Measurements from ENCODE around the gene EPHA3.
A peak's percentile ranks its signal among the peaks of the same experiment; 100 is the strongest.

EPHA3 gene

GRCh38 chr3:89087851-89088250, 19.6 kb upstream of the EPHA3 start:
- Histone ChIP-seq H3K27me3 (ENCODE audit: insufficient read depth, poor library complexity, severe bottlenecking) (no peaks in the 10 kb centered on the region), H3K27ac (replicated peaks) (no peak overlapping the region), H3K4me3 (replicated peaks; ENCODE audit: insufficient read depth, low read length) (no peak overlapping the region)
- DNase-seq (ENCODE audit: low read depth in 1 of 2, low spot score in 1 of 2) = no peak
- no peak for TF ChIP-seq SPI1 (IDR thresholded peaks at IDR 0.05; ENCODE audit: borderline replicate concordance, low read depth)
- TF ChIP-seq CTCF (IDR thresholded peaks at IDR 0.05; ENCODE audit: insufficient read depth, low read length) = no peak
- no peak for TF ChIP-seq REST (IDR thresholded peaks at IDR 0.05; ENCODE audit: insufficient replicate concordance, low read depth)
- no peak for TF ChIP-seq GABPA (IDR thresholded peaks at IDR 0.05; ENCODE audit: low read depth)
- TF ChIP-seq POLR2AphosphoS5 (IDR thresholded peaks at IDR 0.05; ENCODE audit: low read depth) = no peak

- no peaks in the 10 kb centered on the region for H3K27me3 ChIP-seq (ENCODE audit: insufficient read depth, poor library complexity, severe bottlenecking)
- H3K4me3 ChIP-seq (replicated peaks; ENCODE audit: insufficient read depth, low read length) = no peak overlapping the region
- H3K27ac ChIP-seq (replicated peaks) = no peak overlapping the region
- DNase-seq (ENCODE audit: low read depth in 1 of 2, low spot score in 1 of 2) = no peak
- TF ChIP-seq SPI1 (IDR thresholded peaks at IDR 0.05; ENCODE audit: borderline replicate concordance, low read depth) = no peak
- no peak for TF ChIP-seq REST (IDR thresholded peaks at IDR 0.05; ENCODE audit: insufficient replicate concordance, low read depth)
- TF ChIP-seq CTCF (IDR thresholded peaks at IDR 0.05; ENCODE audit: insufficient read depth, low read length) = no peak
- no peak for TF ChIP-seq POLR2AphosphoS5 (IDR thresholded peaks at IDR 0.05; ENCODE audit: low read depth)
- no peak for TF ChIP-seq GABPA (IDR thresholded peaks at IDR 0.05; ENCODE audit: low read depth)
Measured at GRCh38 chr3:89098173-89098572, 9.2 kb upstream of the EPHA3 start.

GRCh38 chr3:89098964-89099585, 8.3 kb upstream of the EPHA3 start:
- H3K4me3 ChIP-seq (replicated peaks; ENCODE audit: insufficient read depth, low read length) = no peak overlapping the region
- TF ChIP-seq SPI1 (IDR thresholded peaks at IDR 0.05; ENCODE audit: borderline replicate concordance, low read depth) = no peak
- TF ChIP-seq CTCF (IDR thresholded peaks at IDR 0.05; ENCODE audit: insufficient read depth, low read length) = peak; percentile 81
- peak; percentile 5 to 34 for DNase-seq (ENCODE audit: low read depth in 1 of 2, low spot score in 1 of 2)
- H3K27ac ChIP-seq (replicated peaks) = no peak overlapping the region
- H3K27me3 ChIP-seq (ENCODE audit: insufficient read depth, poor library complexity, severe bottlenecking) = no peaks in the 10 kb centered on the region

- no peak for DNase-seq (ENCODE audit: low read depth in 1 of 2, low spot score in 1 of 2)
- Histone ChIP-seq H3K27me3 (ENCODE audit: insufficient read depth, poor library complexity, severe bottlenecking) (no peaks in the 10 kb centered on the region), H3K4me3 (replicated peaks; ENCODE audit: insufficient read depth, low read length) (no peak overlapping the region), H3K27ac (replicated peaks) (no peak overlapping the region)
- TF ChIP-seq POLR2AphosphoS5 (IDR thresholded peaks at IDR 0.05; ENCODE audit: low read depth) (no peak), GABPA (IDR thresholded peaks at IDR 0.05; ENCODE audit: low read depth) (no peak), SPI1 (IDR thresholded peaks at IDR 0.05; ENCODE audit: borderline replicate concordance, low read depth) (no peak), CTCF (IDR thresholded peaks at IDR 0.05; ENCODE audit: insufficient read depth, low read length) (no peak), REST (IDR thresholded peaks at IDR 0.05; ENCODE audit: insufficient replicate concordance, low read depth) (no peak)
Measured at GRCh38 chr3:89101251-89101650, 6.2 kb upstream of the EPHA3 start.

All from HL-60 (cell line).